Psoas muscle (tissue), 8 donors: ENCODE data around the gene RUVBL1. TPM values are rescaled to one million over a fixed set of nuclear protein-coding genes. Genes with fewer than 3 reads are reported as not detected.

Source experiments
- ATAC-seq, 4 donors: fragments of 200-7000 bp; cut with Tn5 transposase; one replicate each; pipeline ENCODE4 v1.9.1; 2020; ENCODE audit warnings: moderate library complexity in 3 of 4, mild to moderate bottlenecking in 2 of 4
- DNase-seq, 2 donors: peaks; one replicate each; pipeline ENCODE4 v3.0.0-alpha.2; 2020
- H3K27ac ChIP-seq: fragments of 200-600 bp; one replicate; pipeline ENCODE4 v1.8.0; 2022
- H3K27me3 ChIP-seq, 3 donors: fragments of 200-600 bp in 1 of 3; one replicate each; pipeline versions ENCODE4 v1.6.1 to v1.8.0; 2013 to 2022; ENCODE audit warnings: low read length in 2 of 3, mild to moderate bottlenecking in 2 of 3, moderate library complexity in 1 of 3; ENCODE audit not compliant: insufficient read depth in 3 of 3
- H3K36me3 ChIP-seq, 2 donors: fragments of 200-600 bp in 1 of 2; one replicate each; pipeline versions ENCODE4 v1.6.1 to v1.8.0; 2013 to 2022; ENCODE audit warnings: low read depth in 1 of 2, mild to moderate bottlenecking in 1 of 2, moderate library complexity in 1 of 2; ENCODE audit not compliant: insufficient read depth in 1 of 2
- H3K4me1 ChIP-seq: fragments of 200-600 bp; one replicate; pipeline ENCODE4 v1.8.0; 2022
- H3K4me3 ChIP-seq: fragments of 200-600 bp; one replicate; pipeline ENCODE4 v1.8.0; 2022; ENCODE audit warnings: mild to moderate bottlenecking
- H3K9me3 ChIP-seq: fragments of 200-600 bp; one replicate; pipeline ENCODE4 v1.8.0; 2022
- WGBS, 3 donors: extraction: QIAGEN DNeasy Blood & Tissue Kit; methylation state at CpG; one replicate each; pipeline versions ENCODE4 v1.1.6 to v1.1.7; 2013; 5-methylcytosine and 5-hydroxymethylcytosine counted together
- intact Hi-C, 2 donors: fragments of 100-400 bp; cut with DNase I; formaldehyde crosslinking; loops; one replicate each; pipeline versions ENCODE4 v1.11.0 to v1.14.2; 2022
- polyA plus RNA-seq, 3 donors: library from polyadenylated mRNA; stranded (reverse); fragments of 200-250 nt; gene quantifications; one replicate each; pipeline ENCODE4 v1.2.3, GENCODE V29; 2013
- total RNA-seq, 4 donors: library from RNA; stranded (reverse); fragmentation: NEBNext Ultra II Directional in 2 of 4; extraction: Animal tissue kit (Norgen Biotek cat#: 25700) in 2 of 4; gene quantifications; one replicate each; pipeline versions ENCODE4 v1.2.1 to v1.2.4, GENCODE V29; 2021 to 2023
- TF ChIP-seq, protein P1 (sequence below): fragments of 200-600 bp; IDR thresholded peaks from one replicate; pipeline ENCODE4 v1.8.0; 2022; ENCODE audit warnings: antibody characterized with exemption
- donor health status: healthy with polysubstance abuse.
- donor health status: DM: no; HTN: no; CAD: no; lungs with moderate emphysema.
- donor health status: Bipolar disorder and iron deficiency.
- donor health status: healthy.
- donor health status: DM: yes; HTN: yes; CAD: no.
- donor health status: DM: no; HTN: no; CAD: no.
- donor health status: DM: no; HTN: no; CAD: no.
- donor health status: DM: yes; HTN: yes; CAD: no.

The RUVBL1 gene
- total and polyA plus RNA-seq, 7 donors, result 12.9 to 53.9 (median 19.6) TPM

DNA sequence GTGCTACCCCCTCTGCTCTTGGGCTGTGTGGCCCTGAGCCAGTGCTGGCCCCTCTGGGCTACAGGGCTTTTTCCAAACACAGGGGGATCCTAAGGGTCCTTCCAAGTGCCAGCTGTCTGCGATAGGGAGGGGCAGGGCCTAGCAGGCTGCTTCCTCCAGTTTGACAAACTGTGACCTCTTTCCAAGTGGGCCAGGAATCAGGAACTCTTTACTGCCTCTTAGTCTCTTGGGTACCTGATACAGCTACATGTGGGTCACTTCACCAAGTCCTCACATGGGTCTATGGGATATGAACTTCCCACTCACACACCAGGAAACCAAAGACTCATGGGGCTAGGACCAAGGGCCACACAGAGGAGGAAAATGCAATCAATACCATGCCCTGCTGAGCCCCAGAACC, 45.9 kb downstream of the RUVBL1 start:
- TF ChIP-seq, protein P1, sequence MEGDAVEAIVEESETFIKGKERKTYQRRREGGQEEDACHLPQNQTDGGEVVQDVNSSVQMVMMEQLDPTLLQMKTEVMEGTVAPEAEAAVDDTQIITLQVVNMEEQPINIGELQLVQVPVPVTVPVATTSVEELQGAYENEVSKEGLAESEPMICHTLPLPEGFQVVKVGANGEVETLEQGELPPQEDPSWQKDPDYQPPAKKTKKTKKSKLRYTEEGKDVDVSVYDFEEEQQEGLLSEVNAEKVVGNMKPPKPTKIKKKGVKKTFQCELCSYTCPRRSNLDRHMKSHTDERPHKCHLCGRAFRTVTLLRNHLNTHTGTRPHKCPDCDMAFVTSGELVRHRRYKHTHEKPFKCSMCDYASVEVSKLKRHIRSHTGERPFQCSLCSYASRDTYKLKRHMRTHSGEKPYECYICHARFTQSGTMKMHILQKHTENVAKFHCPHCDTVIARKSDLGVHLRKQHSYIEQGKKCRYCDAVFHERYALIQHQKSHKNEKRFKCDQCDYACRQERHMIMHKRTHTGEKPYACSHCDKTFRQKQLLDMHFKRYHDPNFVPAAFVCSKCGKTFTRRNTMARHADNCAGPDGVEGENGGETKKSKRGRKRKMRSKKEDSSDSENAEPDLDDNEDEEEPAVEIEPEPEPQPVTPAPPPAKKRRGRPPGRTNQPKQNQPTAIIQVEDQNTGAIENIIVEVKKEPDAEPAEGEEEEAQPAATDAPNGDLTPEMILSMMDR, result no peak
- H3K27ac ChIP-seq, result no peak overlapping the region
- no peak overlapping the region for H3K4me3 ChIP-seq

DNA sequence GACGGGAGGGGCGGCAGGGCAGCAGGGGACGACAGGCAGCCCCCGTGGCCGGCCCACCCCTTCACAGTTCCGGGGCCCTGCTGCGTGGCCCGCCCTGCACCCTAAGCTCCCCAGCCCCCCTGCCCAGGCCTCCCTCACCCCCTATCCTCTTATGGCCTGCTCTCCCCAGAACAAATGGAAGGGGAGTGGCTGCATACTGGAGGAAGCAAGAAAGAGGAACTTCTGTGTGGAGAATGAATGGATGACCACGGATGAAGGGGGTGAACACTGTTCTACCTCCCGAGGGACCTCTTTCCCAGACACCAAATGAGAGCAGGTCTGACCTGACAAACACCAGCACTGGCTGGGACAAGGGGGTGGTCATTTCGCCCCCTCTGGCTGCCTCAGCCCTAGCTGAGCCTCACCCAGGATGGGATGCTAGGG, 46.4 kb downstream of the RUVBL1 start:
- WGBS, 3 donors, result 14 to 33% (median 31%) methylated on average over 11 of the region's 11 CpGs
- Histone ChIP-seq H3K4me1 (peaks cover 9% of the 10 kb centered on the region), H3K4me3 (peak overlapping the region; percentile 70), H3K27me3 (no peaks in the 10 kb centered on the region), H3K36me3 (peaks cover 3 to 53% of the 10 kb centered on the region in 2 donors), H3K9me3 (no peaks in the 10 kb centered on the region), H3K27ac (no peak overlapping the region)
- TF ChIP-seq, protein P1, result no peak
- ATAC-seq (no peak), DNase-seq (no peak)
- intact Hi-C loops, result loop anchor here (5.0 to 10.0 kb wide), 3 partner anchors 45 to 530 kb away; partner anchors contain the start of gene RUVBL1 (in 1 of the 2)

More for the DNA sequence above, 45.9 kb downstream of the RUVBL1 start:
- Histone ChIP-seq H3K27me3 (no peaks in the 10 kb centered on the region), H3K4me1 (peaks cover 9% of the 10 kb centered on the region), H3K9me3 (no peaks in the 10 kb centered on the region), H3K36me3 (peaks cover 3 to 53% of the 10 kb centered on the region in 2 donors)
- 0 to 40% (median 25%) methylated on average over 1 of the region's 1 CpG for WGBS, 3 donors
- intact Hi-C loops, result loop anchor here (5.0 to 10.0 kb wide), 3 partner anchors 45 to 530 kb away; partner anchors contain the start of gene RUVBL1 (in 1 of the 2)
- DNase-seq (no peak), ATAC-seq (no peak)

DNA sequence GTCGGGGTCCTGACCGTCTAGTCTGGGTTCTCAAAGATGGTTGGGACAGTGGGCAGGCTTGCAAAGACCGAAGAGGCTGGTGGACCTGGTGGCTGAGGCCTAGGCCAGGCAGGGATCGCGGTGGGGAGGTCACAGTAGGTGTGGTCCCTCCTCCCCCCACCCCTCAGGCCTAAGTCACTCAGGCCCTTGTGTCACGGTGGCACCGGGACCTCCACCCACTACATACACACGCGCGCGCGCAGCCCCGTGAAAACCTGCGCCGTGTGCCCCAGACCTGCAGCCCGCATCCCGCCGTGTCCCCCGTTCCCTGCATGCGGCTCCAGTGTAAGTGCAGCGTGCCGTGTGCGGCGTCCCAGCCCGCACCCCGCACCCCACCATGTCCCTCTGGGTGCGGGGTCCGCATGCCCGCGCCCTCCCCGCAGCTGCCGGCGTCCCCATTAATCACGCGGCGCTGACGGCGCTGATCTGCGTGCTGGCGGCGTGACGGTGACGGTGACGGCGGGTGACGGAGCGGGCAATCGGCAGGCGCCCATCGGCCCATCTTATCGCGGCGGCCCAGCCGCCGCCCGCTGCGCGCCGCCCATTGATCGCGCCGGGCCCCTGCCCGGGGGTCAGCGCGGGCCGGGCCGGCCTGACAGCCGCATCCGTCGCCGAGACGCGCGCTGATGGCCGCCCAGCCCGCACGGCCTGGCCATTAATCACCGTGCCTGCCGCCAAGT, 47.0 kb downstream of the RUVBL1 start:
- Histone ChIP-seq H3K9me3 (no peaks in the 10 kb centered on the region), H3K4me3 (peak overlapping the region; percentile 70), H3K27me3 (no peaks in the 10 kb centered on the region), H3K27ac (no peak overlapping the region), H3K4me1 (peaks cover 9% of the 10 kb centered on the region), H3K36me3 (peaks cover 0 to 53% of the 10 kb centered on the region in 2 donors)
- DNase-seq, result peak; percentile 44 to 76
- 4 to 17% (median 15%) methylated on average over 62 to 79 of the region's 79 CpGs for WGBS, 3 donors
- peak; percentile 8 to 46 (median 30) for ATAC-seq
- TF ChIP-seq, protein P1, result no peak
- intact Hi-C loops, result loop anchor here (5.0 to 10.0 kb wide), 3 partner anchors 46 to 531 kb away; partner anchors contain the start of gene RUVBL1 (in 1 of the 2)

DNA sequence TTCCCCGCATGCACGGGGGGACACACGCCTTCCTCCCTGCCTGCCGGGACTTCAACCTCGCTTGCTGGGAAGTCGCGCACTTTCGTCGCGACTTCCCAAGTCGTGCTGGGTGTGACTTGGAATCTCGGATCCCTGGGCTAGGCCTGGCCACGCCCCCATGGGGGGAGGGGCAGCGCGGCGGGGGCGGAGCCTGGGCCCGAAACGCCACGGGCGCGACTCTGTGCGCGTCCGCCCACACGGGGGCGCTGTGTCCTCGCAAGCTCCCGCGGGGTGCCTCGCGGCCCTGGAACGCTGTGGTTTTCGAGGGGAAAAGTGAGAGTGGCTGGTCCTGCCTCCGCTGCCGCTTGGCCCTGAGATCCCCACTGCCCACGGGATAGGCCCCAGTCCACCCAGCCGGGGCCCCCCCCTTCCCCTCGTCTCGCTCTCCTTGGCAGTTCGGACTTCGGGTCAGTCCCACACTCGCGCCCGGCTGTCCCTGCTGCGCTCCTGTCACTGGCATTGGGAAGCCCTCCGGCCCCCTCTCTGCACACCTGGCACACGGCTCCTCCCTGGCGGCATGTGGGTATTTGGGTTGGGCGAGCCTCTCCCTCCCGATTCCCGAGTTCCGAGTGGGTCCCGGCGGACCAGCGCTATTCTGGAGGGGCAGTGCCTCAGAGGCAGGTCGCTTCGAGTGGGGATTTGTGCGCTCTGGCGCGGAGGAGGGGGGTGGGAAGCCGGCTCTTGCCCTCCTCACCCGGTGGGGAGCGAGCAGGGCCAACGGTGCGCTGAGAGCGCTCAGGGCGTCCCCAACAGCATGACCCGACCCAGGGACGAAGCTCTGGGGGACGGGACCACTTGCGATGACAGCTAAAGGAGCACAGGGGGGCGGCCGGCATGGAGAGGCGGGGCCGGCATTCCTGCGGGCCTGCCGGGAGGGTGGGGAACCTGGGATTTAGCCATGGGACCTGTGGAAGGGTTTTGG, 47.8 kb downstream of the RUVBL1 start:
- WGBS, 3 donors, result 3 to 10% (median 9%) methylated on average over 53 to 78 of the region's 78 CpGs
- Histone ChIP-seq H3K36me3 (peaks cover 0 to 54% of the 10 kb centered on the region in 2 donors), H3K9me3 (no peaks in the 10 kb centered on the region), H3K4me1 (peaks cover 9% of the 10 kb centered on the region), H3K27ac (peak overlapping the region; percentile 41), H3K27me3 (no peaks in the 10 kb centered on the region), H3K4me3 (peak overlapping the region; percentile 70)
- DNase-seq (peak; percentile 89 to 94), ATAC-seq (peak; percentile 91 to 94 (median 92))
- intact Hi-C loops, result loop anchor here (5.0 to 10.0 kb wide), 3 partner anchors 46 to 531 kb away; partner anchors contain the start of gene RUVBL1 (in 1 of the 2)
- TF ChIP-seq, protein P1, result peak; percentile 95
